SU-DHL-6 (cell line): Measurements from ENCODE around the gene IGF2BP2.

Experiments used
- EZH2phosphoT487 ChIP-seq: fragments of 200-600 bp; sonication (generic), shearing (Covaris generic); conservative IDR thresholded peaks from 2 replicates; pipeline ENCODE4 v1.6.1; 2018; ENCODE audit warnings: mild to moderate bottlenecking, antibody characterized with exemption, low read length, moderate library complexity, mixed read lengths
- TF ChIP-seq, protein P1 (sequence below): fragments of 200-600 bp; sonication (generic); IDR thresholded peaks from one replicate; pipeline ENCODE4 v1.5.1; 2017; ENCODE audit warnings: antibody characterized with exemption, mild to moderate bottlenecking, low read length, moderate library complexity; ENCODE audit not compliant: insufficient read depth, poor library complexity, severe bottlenecking

DNA sequence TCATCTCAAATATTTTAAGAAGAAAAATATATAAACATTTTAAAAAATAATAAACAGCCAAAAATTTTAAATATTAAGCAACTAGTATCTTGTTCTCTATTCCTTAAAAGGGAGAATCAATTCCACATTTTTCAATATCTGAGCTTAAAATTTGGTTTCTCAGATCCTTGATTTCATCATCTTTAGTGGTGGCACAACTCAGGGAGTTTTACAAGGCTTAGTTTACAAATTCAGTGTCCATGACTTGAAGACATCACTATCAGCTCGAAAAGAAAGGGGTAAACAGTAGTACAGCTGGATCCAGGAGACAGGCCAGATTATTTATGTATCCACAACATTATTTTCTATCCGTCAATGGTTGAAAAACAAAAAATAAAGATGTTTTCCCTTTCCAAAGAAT, 11.6 kb downstream of the IGF2BP2 start:
- TF ChIP-seq, protein P1, sequence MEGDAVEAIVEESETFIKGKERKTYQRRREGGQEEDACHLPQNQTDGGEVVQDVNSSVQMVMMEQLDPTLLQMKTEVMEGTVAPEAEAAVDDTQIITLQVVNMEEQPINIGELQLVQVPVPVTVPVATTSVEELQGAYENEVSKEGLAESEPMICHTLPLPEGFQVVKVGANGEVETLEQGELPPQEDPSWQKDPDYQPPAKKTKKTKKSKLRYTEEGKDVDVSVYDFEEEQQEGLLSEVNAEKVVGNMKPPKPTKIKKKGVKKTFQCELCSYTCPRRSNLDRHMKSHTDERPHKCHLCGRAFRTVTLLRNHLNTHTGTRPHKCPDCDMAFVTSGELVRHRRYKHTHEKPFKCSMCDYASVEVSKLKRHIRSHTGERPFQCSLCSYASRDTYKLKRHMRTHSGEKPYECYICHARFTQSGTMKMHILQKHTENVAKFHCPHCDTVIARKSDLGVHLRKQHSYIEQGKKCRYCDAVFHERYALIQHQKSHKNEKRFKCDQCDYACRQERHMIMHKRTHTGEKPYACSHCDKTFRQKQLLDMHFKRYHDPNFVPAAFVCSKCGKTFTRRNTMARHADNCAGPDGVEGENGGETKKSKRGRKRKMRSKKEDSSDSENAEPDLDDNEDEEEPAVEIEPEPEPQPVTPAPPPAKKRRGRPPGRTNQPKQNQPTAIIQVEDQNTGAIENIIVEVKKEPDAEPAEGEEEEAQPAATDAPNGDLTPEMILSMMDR = no peak
- no peak for TF ChIP-seq EZH2phosphoT487
